HG03108 (cell line): ENCODE results near the gene NFE2L3.

Experiments used
- ATAC-seq: cut with Tn5 transposase; IDR thresholded peaks from one replicate; pipeline ENCODE4 v1.9.1; 2021; ENCODE audit warnings: moderate library complexity; ENCODE audit not compliant: unreplicated experiment

The NFE2L3 gene

GRCh38 chr7:26198781-26199169 lies 46.8 kb downstream of the NFE2L3 start:
- ATAC-seq, result no peak

DNA sequence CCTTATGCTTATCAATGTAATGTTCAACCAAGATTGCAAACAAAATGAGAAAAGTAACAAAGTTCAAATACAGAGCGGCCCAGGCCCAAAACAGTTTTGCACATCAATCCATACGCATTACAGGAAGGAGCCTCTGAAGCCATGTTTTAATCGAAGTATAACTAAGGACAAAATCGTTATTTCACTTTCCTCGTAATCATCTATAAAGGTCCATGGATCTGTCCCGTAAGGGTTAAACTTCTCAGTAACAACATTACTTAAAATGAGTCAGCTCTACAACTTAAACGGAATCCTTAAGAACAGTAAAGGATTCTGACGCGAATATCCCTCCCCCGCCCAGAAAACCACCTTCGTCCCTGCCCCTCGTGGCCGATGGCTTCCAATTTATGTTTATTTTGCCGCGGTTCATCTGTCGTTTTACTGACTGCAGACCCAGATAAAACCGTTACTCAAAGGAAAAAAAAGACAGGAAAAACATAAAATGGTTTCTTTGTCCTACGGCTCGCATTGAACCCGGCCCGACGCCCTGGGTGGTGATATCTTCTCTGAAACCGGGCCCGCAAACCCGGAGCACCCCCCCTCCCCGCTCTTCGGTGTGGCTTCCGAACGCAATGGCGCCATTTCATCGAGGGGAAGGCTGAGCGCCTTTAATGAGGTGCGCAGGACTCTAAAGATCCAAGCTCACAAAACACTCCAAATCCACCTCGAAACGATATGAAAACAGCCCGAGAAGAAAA lies 47.5 kb downstream of the NFE2L3 start:
- ATAC-seq, result no peak

DNA sequence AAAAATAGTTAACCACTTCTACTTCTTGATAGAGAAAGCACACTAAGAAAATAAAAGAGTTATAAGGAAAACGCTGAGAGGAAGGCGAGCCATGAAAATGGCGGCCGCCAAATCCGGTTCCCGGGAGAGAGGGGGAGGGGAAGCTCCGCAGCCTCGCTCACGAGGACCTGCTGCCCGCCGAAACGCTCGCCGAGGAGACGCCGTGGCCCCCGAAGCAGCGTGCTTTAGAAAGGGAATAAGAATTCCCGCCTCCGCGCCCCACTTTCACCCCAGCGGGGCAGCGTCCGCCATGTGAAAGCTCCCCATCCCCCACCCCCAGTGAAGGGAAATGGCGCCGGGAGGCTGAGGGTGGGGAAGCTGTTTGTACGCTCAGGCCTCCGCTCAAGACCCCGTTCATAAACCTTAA lies 48.0 kb downstream of the NFE2L3 start:
- no peak for ATAC-seq

GRCh38 chr7:26200444-26201246 lies 48.6 kb downstream of the NFE2L3 start, which contains the start of gene HNRNPA2B1:
HNRNPA2B1 (minus strand) TSS chr7:26200746; CDS start chr7:26200577, 169 bp downstream.
- peak; percentile 55 for ATAC-seq

GRCh38 chr7:26201247-26202018 lies 49.4 kb downstream of the NFE2L3 start, which contains the start of gene CBX3:
CBX3 (plus strand) TSS chr7:26201745; CDS start chr7:26202999, 1,254 bp downstream.
- peak; percentile 44 for ATAC-seq

- ATAC-seq, result no peak
Observed at GRCh38 chr7:26202019-26202990, 50.3 kb downstream of the NFE2L3 start.

DNA sequence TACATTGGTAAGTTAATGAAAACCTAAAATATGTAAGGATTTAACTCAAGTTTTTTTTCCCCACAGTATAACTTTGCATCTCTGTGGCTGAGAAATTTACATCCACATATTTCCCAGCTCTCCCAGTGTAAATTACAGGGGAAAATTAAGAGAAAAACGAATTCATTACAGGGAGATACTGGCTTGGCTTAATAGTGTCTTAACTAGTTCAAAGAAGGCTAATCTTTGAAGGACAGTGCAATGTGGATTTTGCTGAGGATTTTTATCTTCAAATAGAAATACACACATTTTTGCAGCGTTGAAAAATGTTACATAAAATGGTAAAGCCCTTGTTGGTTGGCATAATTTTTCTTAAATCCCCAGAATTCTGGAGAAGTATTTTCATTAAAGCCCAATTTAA lies 51.0 kb downstream of the NFE2L3 start:
- no peak for ATAC-seq

GRCh38 chr7:26208040-26208439 lies 56.0 kb downstream of the NFE2L3 start:
- ATAC-seq, result no peak

- ATAC-seq, result no peak
Observed at GRCh38 chr7:26212921-26213718, 61.1 kb downstream of the NFE2L3 start.

DNA sequence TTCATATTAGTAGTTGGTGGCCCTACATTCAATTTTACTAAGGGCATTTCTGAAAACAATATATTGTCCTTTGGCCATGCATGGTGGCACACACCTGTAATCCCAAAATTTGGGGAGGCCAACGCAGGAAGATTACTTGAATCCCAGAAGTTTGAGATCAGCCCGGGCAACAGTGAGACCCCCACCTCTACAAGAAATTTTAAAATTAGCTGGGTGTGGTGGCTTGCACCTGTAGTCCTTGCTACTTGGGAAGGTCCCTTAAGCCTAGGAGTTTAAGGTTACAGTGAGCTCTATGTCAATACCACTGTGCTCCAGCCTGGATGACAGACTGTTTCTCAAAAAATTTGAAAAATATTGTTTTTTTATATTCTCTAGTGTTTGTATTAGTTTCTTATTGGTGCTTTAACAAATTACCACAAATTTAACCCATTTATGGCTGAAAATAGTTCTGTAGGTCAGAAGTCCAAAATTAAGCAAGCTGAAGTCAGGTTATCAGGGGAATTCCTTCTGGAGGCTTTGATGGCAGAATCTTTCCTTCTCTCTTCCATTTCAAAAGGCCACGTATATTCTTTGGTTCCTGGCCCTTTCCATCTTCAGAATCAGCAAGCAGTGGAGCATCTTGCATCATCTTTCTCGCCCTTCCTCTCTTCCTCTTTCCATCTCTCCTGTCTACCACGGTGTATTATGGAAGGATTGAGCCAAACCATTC lies 62.0 kb downstream of the NFE2L3 start:
- no peak for ATAC-seq

DNA sequence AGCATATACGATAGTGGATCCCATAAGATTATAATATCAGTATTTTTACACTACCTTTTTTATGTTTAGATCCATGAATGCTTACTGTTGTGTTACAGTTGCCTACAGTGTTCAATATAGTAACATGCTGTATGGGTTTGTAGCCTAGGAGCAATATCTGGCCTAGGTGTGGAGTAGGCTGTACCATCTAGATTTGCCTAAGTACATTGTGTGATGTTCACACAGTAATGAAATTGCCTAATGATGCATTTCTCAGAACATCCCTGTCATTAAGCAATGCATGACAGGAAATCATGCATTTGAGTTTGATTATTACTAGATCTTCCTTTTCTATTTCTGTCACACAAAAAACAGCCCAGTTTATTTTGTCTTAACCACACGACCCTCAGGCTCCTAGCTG lies 64.1 kb downstream of the NFE2L3 start:
- ATAC-seq, result no peak

DNA sequence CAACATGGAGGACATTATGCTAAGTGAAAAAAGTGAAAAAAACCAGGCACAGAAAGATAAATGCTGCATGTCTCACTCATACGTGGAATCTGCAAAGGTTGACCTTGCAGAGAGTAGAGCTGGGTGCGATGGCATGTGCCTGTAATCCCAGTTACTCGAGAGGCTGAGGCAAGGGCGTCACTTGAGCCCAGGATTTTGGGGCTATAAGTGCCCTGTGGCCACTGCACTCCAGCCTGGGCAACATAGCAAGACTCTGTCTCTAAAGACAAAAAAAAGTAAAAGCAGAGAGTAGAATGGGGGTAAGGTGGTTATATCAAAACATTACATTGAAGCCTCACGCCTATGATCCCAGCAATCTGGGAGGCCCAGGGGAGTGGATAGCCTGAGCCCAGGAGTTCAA lies 72.4 kb downstream of the NFE2L3 start:
- ATAC-seq, result no peak

DNA sequence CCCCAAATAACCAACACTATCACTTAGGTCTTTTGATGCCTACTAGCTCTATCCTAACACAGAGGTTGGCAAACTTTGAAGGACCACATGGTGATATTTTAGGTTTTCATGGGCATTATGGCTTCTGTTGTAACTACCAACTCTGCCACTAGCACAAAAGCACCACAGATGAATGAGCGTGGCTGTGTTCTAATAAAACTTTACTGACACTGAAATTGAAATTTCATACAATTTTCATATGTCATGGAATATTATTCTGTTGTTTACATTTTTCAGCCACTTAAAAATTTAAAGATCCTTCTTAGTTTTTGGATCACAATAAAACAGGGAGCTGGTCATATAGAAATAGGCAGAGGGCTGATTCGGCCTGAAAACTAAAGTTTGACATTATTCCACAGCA lies 76.0 kb downstream of the NFE2L3 start:
- no peak for ATAC-seq

GRCh38 chr7:26233902-26234511 lies 82.0 kb downstream of the NFE2L3 start:
- no peak for ATAC-seq
